HCT116 (cell line): ENCODE measurements around the gene ZBTB49. TPM values are rescaled to one million over a fixed set of nuclear protein-coding genes. Genes with fewer than 3 reads are reported as not detected.

ENCODE experiments used
- ATAC-seq: fragments of 200-7000 bp; cut with Tn5 transposase; 2 replicates; pipeline ENCODE4 v1.9.1; 2020; ENCODE audit warnings: mild to moderate bottlenecking, moderate library complexity
- BruUV-seq: library from RNA; stranded (reverse); fragments of 400-500 nt; replicated peaks from 2 replicates; lab custom pipeline; 2021; lab: Mats Ljungman, UMichigan
- CTCF ChIA-PET: fragments of 300-600 bp; sonication (Branson Sonifier 250); formaldehyde crosslinking; loops from one replicate; lab custom pipeline; 2021; ENCODE audit warnings: antibody characterized with exemption; lab: Charles Lee
- POLR2A ChIA-PET: fragments of 300-600, 350-600 bp; sonication (Branson Sonifier 250); formaldehyde crosslinking; loops from one replicate; lab custom pipeline; 2021; ENCODE audit warnings: antibody characterized with exemption; lab: Charles Lee
- RAD21 ChIA-PET, 2 experiments: fragments of 300-600 bp; sonication (Branson Sonifier 250); formaldehyde crosslinking; loops; one replicate each; lab custom pipeline; 2023; ENCODE audit warnings: low total read pairs in 2 of 2; ENCODE audit not compliant: uncharacterized antibody in 2 of 2, unreplicated experiment in 2 of 2, low non-redundant PET in 1 of 2; lab: Charles Lee
- DNase-seq: peaks from one replicate; pipeline ENCODE4 v3.0.0-alpha.2; 2010; ENCODE audit warnings: low read depth, low spot score
- H2AFZ ChIP-seq: fragments of 200-600 bp; shearing (Covaris generic), sonication (generic); 2 replicates; pipeline ENCODE4 v1.6.1; 2017; ENCODE audit warnings: low read depth, mixed run types, mixed read lengths, antibody characterized with exemption, low read length; ENCODE audit not compliant: poor library complexity, severe bottlenecking
- H3K27ac ChIP-seq: 2 replicates; pipeline ENCODE4 v1.5.1; 2012; ENCODE audit warnings: low read depth, low read length
- H3K27me3 ChIP-seq: fragments of 200-600 bp; sonication (generic); 2 replicates; pipeline ENCODE4 v1.6.1; 2016; ENCODE audit warnings: mixed run types, low read length, mixed read lengths; ENCODE audit not compliant: insufficient read depth
- H3K36me3 ChIP-seq, 2 experiments: fragments of 200-500 bp in 1 of 2; fragments of 200-600 bp in 1 of 2; sonication (Bioruptor generic) in 1 of 2; sonication (generic) in 1 of 2; 2 replicates each; pipeline versions ENCODE4 v1.5.1 to v1.6.1; 2014 to 2016; ENCODE audit warnings: low read length in 2 of 2, inconsistent platforms in 1 of 2, mixed read lengths in 1 of 2, mixed run types in 1 of 2; ENCODE audit not compliant: insufficient read depth in 2 of 2, control insufficient read depth in 1 of 2
- H3K4me1 ChIP-seq, 2 experiments: fragments of 200-600 bp in 1 of 2; sonication (generic) in 1 of 2; 2 replicates each; pipeline versions ENCODE4 v1.5.1 to v1.6.1; 2012 to 2017; ENCODE audit warnings: low read length in 2 of 2, inconsistent platforms in 1 of 2, mild to moderate bottlenecking in 1 of 2, mixed read lengths in 1 of 2, mixed run types in 1 of 2, moderate library complexity in 1 of 2; ENCODE audit not compliant: insufficient read depth in 2 of 2, control insufficient read depth in 1 of 2
- H3K4me2 ChIP-seq: fragments of 200-600 bp; sonication (generic); 2 replicates; pipeline ENCODE4 v1.6.1; 2017; ENCODE audit warnings: mixed run types, low read length, mixed read lengths
- H3K4me3 ChIP-seq, 2 experiments: fragments of 200-600 bp in 1 of 2; sonication (generic) in 1 of 2; replicated peaks in 1 of 2; 2 replicates each; pipeline ENCODE4 v1.5.1; 2011 to 2016; ENCODE audit warnings: low read length in 2 of 2, control low read depth in 1 of 2, low read depth in 1 of 2, mild to moderate bottlenecking in 1 of 2, mixed read lengths in 1 of 2, mixed run types in 1 of 2
- H3K79me2 ChIP-seq: fragments of 200-600 bp; sonication (generic); 2 replicates; pipeline ENCODE4 v1.6.1; 2017; ENCODE audit warnings: mild to moderate bottlenecking, mixed run types, low read length, moderate library complexity, mixed read lengths; ENCODE audit not compliant: insufficient read depth
- H3K9ac ChIP-seq: fragments of 200-600 bp; sonication (generic); 2 replicates; pipeline ENCODE4 v1.6.1; 2016; ENCODE audit warnings: low read length, mixed read lengths
- H3K9me2 ChIP-seq: fragments of 200-600 bp; sonication (generic), shearing (Covaris generic); 2 replicates; pipeline ENCODE4 v1.6.1; 2017; ENCODE audit warnings: mixed run types, mild to moderate bottlenecking, moderate library complexity; ENCODE audit not compliant: insufficient read depth
- H3K9me3 ChIP-seq, 2 experiments: fragments of 200-500 bp in 1 of 2; fragments of 200-600 bp in 1 of 2; sonication (Bioruptor generic) in 1 of 2; sonication (generic) in 1 of 2; 2 replicates each; pipeline ENCODE4 v1.6.1; 2014 to 2017; ENCODE audit warnings: low read length in 2 of 2, mixed read lengths in 2 of 2, inconsistent platforms in 1 of 2, low read depth in 1 of 2, mild to moderate bottlenecking in 1 of 2, mixed run types in 1 of 2, moderate library complexity in 1 of 2; ENCODE audit not compliant: control insufficient read depth in 1 of 2, insufficient read depth in 1 of 2
- H4K20me1 ChIP-seq: fragments of 200-600 bp; sonication (generic), shearing (Covaris generic); 2 replicates; pipeline ENCODE4 v1.6.1; 2017; ENCODE audit warnings: mixed run types, mild to moderate bottlenecking, moderate library complexity; ENCODE audit not compliant: insufficient read depth
- CBX3 ChIP-seq: IDR thresholded peaks from 2 replicates; pipeline ENCODE4 v1.6.1; 2012; ENCODE audit warnings: low read depth
- EGR1 ChIP-seq: IDR thresholded peaks from 2 replicates; pipeline ENCODE4 v1.6.1; 2012; ENCODE audit warnings: low read depth
- ELF1 ChIP-seq: IDR thresholded peaks from 2 replicates; pipeline ENCODE4 v1.6.1; 2012; ENCODE audit warnings: low read depth, borderline replicate concordance
- EZH2 ChIP-seq: fragments of 200-600 bp; sonication (generic); IDR thresholded peaks from 2 replicates; pipeline ENCODE4 v1.6.1; 2017; ENCODE audit warnings: antibody characterized with exemption, mixed run types
- FOSL1 ChIP-seq: IDR thresholded peaks from 2 replicates; pipeline ENCODE4 v1.6.1; 2012; ENCODE audit warnings: low read depth
- JUND ChIP-seq: IDR thresholded peaks from 2 replicates; pipeline ENCODE4 v1.6.1; 2012
- POLR2A ChIP-seq: IDR thresholded peaks from 2 replicates; pipeline ENCODE4 v1.7.0; 2011; ENCODE audit warnings: borderline replicate concordance; ENCODE audit not compliant: insufficient read depth, insufficient read length; ENCODE audit errors: extremely low read depth
- SIN3A ChIP-seq: IDR thresholded peaks from 2 replicates; pipeline ENCODE4 v1.6.1; 2012; ENCODE audit warnings: low read depth
- SRF ChIP-seq: IDR thresholded peaks from 2 replicates; pipeline ENCODE4 v1.6.1; 2012; ENCODE audit warnings: low read depth
- YY1 ChIP-seq: IDR thresholded peaks from 2 replicates; pipeline ENCODE4 v1.6.1; 2011; ENCODE audit warnings: low read length, low read depth, moderate library complexity, mild to moderate bottlenecking; ENCODE audit not compliant: insufficient replicate concordance; ENCODE audit errors: extremely low read depth
- ZNF274 ChIP-seq: fragments of 200-500 bp; sonication (Bioruptor generic); IDR thresholded peaks from 2 replicates; pipeline ENCODE4 v1.6.1; 2014; ENCODE audit warnings: mild to moderate bottlenecking, low read depth, low read length, inconsistent platforms
- intact Hi-C: fragments of 100-400 bp; cut with micrococcal nuclease; formaldehyde crosslinking; loops from 2 replicates; pipeline ENCODE4 v1.10.0; 2022
- total RNA-seq: library from RNA; stranded (reverse); gene quantifications from one replicate; pipeline ENCODE4 v1.2.1, GENCODE V29; 2021; ENCODE audit not compliant: unreplicated experiment
- TF ChIP-seq, protein P1 (sequence below): IDR thresholded peaks from 2 replicates; pipeline ENCODE4 v1.6.1; 2012; ENCODE audit warnings: low read depth
- TF ChIP-seq, protein P2 (sequence below), 3 experiments: fragments of 200-600 bp in 1 of 3; sonication (generic) in 1 of 3; IDR thresholded peaks in 2 of 3; conservative IDR thresholded peaks in 1 of 3; 2 replicates each; pipeline ENCODE4 v1.5.1; 2012 to 2017; ENCODE audit warnings: low read depth in 2 of 3, low read length in 2 of 3, antibody characterized with exemption in 1 of 3, borderline replicate concordance in 1 of 3, control low read depth in 1 of 3, mild to moderate bottlenecking in 1 of 3, mixed read lengths in 1 of 3, mixed run types in 1 of 3, moderate library complexity in 1 of 3; ENCODE audit not compliant: insufficient read depth in 1 of 3
- TF ChIP-seq, protein P3 (sequence below): IDR thresholded peaks from 2 replicates; pipeline ENCODE4 v1.6.1; 2012

Gene ZBTB49
- total RNA-seq, 1 experiment from 2014 or later = 3.9 TPM

DNA sequence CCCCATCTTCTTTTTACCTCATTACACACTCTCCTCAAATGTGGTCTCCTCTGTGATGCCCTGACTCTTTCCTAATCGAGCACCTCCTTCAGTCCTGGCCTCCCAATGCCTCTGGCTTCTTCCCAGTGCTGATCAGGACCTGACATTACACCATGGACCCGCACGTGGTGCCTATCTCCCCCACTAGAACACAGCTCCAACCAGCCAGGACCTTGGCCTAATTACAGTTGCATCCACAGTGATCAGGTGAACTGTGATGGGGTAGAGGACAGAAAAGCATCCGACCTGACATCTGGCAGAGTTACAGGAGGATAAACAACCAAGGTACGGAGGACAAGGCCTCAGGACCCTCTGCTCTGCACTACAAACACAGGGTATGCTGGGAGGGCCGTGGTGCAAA is 12.5 kb upstream of the ZBTB49 start:
- RAD21 ChIA-PET = no interaction called here
- intact Hi-C loops = no loop called here
- BruUV-seq = no TSS peak
- no peaks in the 10 kb centered on the region for H3K9me2 ChIP-seq
- H3K36me3 ChIP-seq = peaks cover 62 to 74% of the 10 kb centered on the region in 2 experiments
- DNase-seq (no peak), ATAC-seq (no peak)
- H3K9ac ChIP-seq = no peak overlapping the region
- TF ChIP-seq EGR1 = no peak
- TF ChIP-seq, protein P1, sequence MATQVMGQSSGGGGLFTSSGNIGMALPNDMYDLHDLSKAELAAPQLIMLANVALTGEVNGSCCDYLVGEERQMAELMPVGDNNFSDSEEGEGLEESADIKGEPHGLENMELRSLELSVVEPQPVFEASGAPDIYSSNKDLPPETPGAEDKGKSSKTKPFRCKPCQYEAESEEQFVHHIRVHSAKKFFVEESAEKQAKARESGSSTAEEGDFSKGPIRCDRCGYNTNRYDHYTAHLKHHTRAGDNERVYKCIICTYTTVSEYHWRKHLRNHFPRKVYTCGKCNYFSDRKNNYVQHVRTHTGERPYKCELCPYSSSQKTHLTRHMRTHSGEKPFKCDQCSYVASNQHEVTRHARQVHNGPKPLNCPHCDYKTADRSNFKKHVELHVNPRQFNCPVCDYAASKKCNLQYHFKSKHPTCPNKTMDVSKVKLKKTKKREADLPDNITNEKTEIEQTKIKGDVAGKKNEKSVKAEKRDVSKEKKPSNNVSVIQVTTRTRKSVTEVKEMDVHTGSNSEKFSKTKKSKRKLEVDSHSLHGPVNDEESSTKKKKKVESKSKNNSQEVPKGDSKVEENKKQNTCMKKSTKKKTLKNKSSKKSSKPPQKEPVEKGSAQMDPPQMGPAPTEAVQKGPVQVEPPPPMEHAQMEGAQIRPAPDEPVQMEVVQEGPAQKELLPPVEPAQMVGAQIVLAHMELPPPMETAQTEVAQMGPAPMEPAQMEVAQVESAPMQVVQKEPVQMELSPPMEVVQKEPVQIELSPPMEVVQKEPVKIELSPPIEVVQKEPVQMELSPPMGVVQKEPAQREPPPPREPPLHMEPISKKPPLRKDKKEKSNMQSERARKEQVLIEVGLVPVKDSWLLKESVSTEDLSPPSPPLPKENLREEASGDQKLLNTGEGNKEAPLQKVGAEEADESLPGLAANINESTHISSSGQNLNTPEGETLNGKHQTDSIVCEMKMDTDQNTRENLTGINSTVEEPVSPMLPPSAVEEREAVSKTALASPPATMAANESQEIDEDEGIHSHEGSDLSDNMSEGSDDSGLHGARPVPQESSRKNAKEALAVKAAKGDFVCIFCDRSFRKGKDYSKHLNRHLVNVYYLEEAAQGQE = no peak
- no peak for TF ChIP-seq EZH2
- TF ChIP-seq JUND = no peak
- TF ChIP-seq POLR2A = no peak
- TF ChIP-seq YY1 = no peak
- no peak for TF ChIP-seq ELF1
- no peak for TF ChIP-seq SIN3A
- TF ChIP-seq CBX3 = no peak
- TF ChIP-seq, protein P2, sequence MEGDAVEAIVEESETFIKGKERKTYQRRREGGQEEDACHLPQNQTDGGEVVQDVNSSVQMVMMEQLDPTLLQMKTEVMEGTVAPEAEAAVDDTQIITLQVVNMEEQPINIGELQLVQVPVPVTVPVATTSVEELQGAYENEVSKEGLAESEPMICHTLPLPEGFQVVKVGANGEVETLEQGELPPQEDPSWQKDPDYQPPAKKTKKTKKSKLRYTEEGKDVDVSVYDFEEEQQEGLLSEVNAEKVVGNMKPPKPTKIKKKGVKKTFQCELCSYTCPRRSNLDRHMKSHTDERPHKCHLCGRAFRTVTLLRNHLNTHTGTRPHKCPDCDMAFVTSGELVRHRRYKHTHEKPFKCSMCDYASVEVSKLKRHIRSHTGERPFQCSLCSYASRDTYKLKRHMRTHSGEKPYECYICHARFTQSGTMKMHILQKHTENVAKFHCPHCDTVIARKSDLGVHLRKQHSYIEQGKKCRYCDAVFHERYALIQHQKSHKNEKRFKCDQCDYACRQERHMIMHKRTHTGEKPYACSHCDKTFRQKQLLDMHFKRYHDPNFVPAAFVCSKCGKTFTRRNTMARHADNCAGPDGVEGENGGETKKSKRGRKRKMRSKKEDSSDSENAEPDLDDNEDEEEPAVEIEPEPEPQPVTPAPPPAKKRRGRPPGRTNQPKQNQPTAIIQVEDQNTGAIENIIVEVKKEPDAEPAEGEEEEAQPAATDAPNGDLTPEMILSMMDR (IDR thresholded peaks at IDR 0.05 in 2 of 3, conservative IDR thresholded peaks at IDR 0.05 in 1 of 3; ENCODE audit: borderline replicate concordance in 1 of 3, insufficient read depth in 1 of 3, low read depth in 2 of 3, low read length in 2 of 3) = no peak
- no peak for TF ChIP-seq ZNF274
- TF ChIP-seq SRF = no peak
- TF ChIP-seq FOSL1 = no peak
- TF ChIP-seq, protein P3, sequence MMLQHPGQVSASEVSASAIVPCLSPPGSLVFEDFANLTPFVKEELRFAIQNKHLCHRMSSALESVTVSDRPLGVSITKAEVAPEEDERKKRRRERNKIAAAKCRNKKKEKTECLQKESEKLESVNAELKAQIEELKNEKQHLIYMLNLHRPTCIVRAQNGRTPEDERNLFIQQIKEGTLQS = no peak
- CTCF ChIA-PET = no interaction called here
- no peaks in the 10 kb centered on the region for H3K4me1 ChIP-seq
- no peak overlapping the region for H3K4me3 ChIP-seq
- no peak overlapping the region for H2AFZ ChIP-seq
- no peak overlapping the region for H3K4me2 ChIP-seq
- no peaks in the 10 kb centered on the region for H3K9me3 ChIP-seq
- no peaks in the 10 kb centered on the region for H4K20me1 ChIP-seq
- H3K27me3 ChIP-seq = no peaks in the 10 kb centered on the region
- POLR2A ChIA-PET = no interaction called here
- no peak overlapping the region for H3K27ac ChIP-seq
- peaks cover 36% of the 10 kb centered on the region for H3K79me2 ChIP-seq
